GM23338 (cell line): ENCODE results near the gene GPR176. TPM values are rescaled to one million over a fixed set of nuclear protein-coding genes. Genes with fewer than 3 reads are reported as not detected.

ENCODE experiments used
- ATAC-seq: fragments of 200-7000 bp; cut with Tn5 transposase; 3 replicates; pipeline ENCODE4 v1.9.1; 2020
- DNase-seq: peaks from one replicate; pipeline ENCODE4 v3.0.0-alpha.2; 2015; ENCODE audit warnings: low spot score
- H2AFZ ChIP-seq: fragments of 200-600 bp; sonication (generic); 2 replicates; pipeline ENCODE4 v1.8.0; 2016; ENCODE audit warnings: antibody characterized with exemption, mild to moderate bottlenecking, moderate library complexity
- H3F3A ChIP-seq: fragments of 200-600 bp; sonication (generic); replicated peaks from 2 replicates; pipeline ENCODE4 v1.8.0; 2017; ENCODE audit warnings: antibody characterized with exemption, mixed run types, low read depth
- H3K27ac ChIP-seq: fragments of 200-600 bp; sonication (generic); 2 replicates; pipeline ENCODE4 v1.6.1; 2016; ENCODE audit warnings: low read depth
- H3K27me3 ChIP-seq: fragments of 200-600 bp; sonication (generic); 2 replicates; pipeline ENCODE4 v1.8.0; 2016; ENCODE audit warnings: mild to moderate bottlenecking, mixed run types, moderate library complexity; ENCODE audit not compliant: insufficient read depth
- H3K36me3 ChIP-seq: fragments of 200-600 bp; sonication (generic); 2 replicates; pipeline ENCODE4 v1.8.0; 2016; ENCODE audit warnings: mild to moderate bottlenecking; ENCODE audit not compliant: insufficient read depth
- H3K4me1 ChIP-seq: fragments of 200-600 bp; sonication (generic); 2 replicates; pipeline ENCODE4 v1.8.0; 2016; ENCODE audit warnings: mild to moderate bottlenecking, moderate library complexity; ENCODE audit not compliant: insufficient read depth
- H3K4me2 ChIP-seq: fragments of 200-600 bp; sonication (generic); 2 replicates; pipeline ENCODE4 v1.7.1; 2017; ENCODE audit warnings: mixed run types
- H3K4me3 ChIP-seq: fragments of 200-600 bp; sonication (generic); 2 replicates; pipeline ENCODE4 v1.6.1; 2016; ENCODE audit warnings: mixed run types
- H3K79me2 ChIP-seq: fragments of 200-600 bp; sonication (generic); replicated peaks from 2 replicates; pipeline ENCODE4 v1.8.0; 2017; ENCODE audit warnings: mild to moderate bottlenecking; ENCODE audit not compliant: insufficient read depth
- H3K9me2 ChIP-seq: fragments of 200-600 bp; sonication (generic); 2 replicates; pipeline ENCODE4 v1.8.0; 2017; ENCODE audit not compliant: insufficient read depth
- H4K20me1 ChIP-seq: fragments of 200-600 bp; sonication (generic); replicated peaks from 2 replicates; pipeline ENCODE4 v1.8.0; 2017; ENCODE audit warnings: mild to moderate bottlenecking; ENCODE audit not compliant: insufficient read depth
- H3K27ac Mint-ChIP-seq: 2 replicates; pipeline ENCODE4 v1.8.0; 2020; ENCODE audit warnings: inconsistent platforms, mild to moderate bottlenecking, moderate library complexity, mixed read lengths
- H3K27me3 Mint-ChIP-seq: 3 replicates; pipeline ENCODE4 v1.8.0; 2022; ENCODE audit warnings: low read depth, mild to moderate bottlenecking, moderate library complexity, mixed read lengths, inconsistent platforms; ENCODE audit not compliant: insufficient read depth, poor library complexity
- H3K36me3 Mint-ChIP-seq: 3 replicates; pipeline ENCODE4 v1.8.0; 2021; ENCODE audit warnings: low read depth, mild to moderate bottlenecking, inconsistent platforms, moderate library complexity, mixed read lengths
- H3K4me1 Mint-ChIP-seq: 3 replicates; pipeline ENCODE4 v1.8.0; 2020; ENCODE audit warnings: mild to moderate bottlenecking, inconsistent platforms, mixed read lengths
- H3K4me3 Mint-ChIP-seq: 3 replicates; pipeline ENCODE4 v1.8.0; 2021; ENCODE audit warnings: moderate library complexity, mild to moderate bottlenecking, inconsistent platforms, mixed read lengths
- H3K9me3 Mint-ChIP-seq: 3 replicates; pipeline ENCODE4 v1.8.0; 2020; ENCODE audit warnings: moderate library complexity, mild to moderate bottlenecking, inconsistent platforms, mixed read lengths
- CREB1 ChIP-seq: fragments of 250-450 bp; sonication (Bioruptor Pico); IDR thresholded peaks from 2 replicates; pipeline ENCODE4 v1.5.0; 2020; ENCODE audit warnings: low read depth, mild to moderate bottlenecking, moderate library complexity
- EZH2 ChIP-seq: fragments of 200-600 bp; sonication (generic); IDR thresholded peaks from one replicate; pipeline ENCODE4 v1.8.0; 2017; ENCODE audit warnings: antibody characterized with exemption, mild to moderate bottlenecking, low read depth; ENCODE audit not compliant: unreplicated experiment
- EZH2phosphoT487 ChIP-seq: fragments of 200-600 bp; sonication (generic); IDR thresholded peaks from one replicate; pipeline ENCODE4 v1.8.1; 2018; ENCODE audit warnings: antibody characterized with exemption; ENCODE audit not compliant: unreplicated experiment
- NANOG ChIP-seq: IDR thresholded peaks from 2 replicates; pipeline ENCODE4 v1.6.1; 2016; ENCODE audit warnings: antibody characterized with exemption, borderline replicate concordance
- POLR2AphosphoS5 ChIP-seq: IDR thresholded peaks from 2 replicates; pipeline ENCODE4 v1.6.1; 2016; ENCODE audit warnings: antibody characterized with exemption, low read depth
- STAT1 ChIP-seq: IDR thresholded peaks from one replicate; pipeline ENCODE4 v1.6.1; 2016; ENCODE audit warnings: antibody characterized with exemption; ENCODE audit not compliant: unreplicated experiment
- ZNF114 ChIP-seq: fragments of 250-450 bp; sonication (Bioruptor Pico); IDR thresholded peaks from 2 replicates; pipeline ENCODE4 v1.5.0; 2020; ENCODE audit warnings: mild to moderate bottlenecking, moderate library complexity
- ZNF331 ChIP-seq: fragments of 250-450 bp; sonication (Bioruptor Pico); IDR thresholded peaks from 2 replicates; pipeline ENCODE4 v1.5.0; 2020; ENCODE audit warnings: low read depth, mild to moderate bottlenecking, moderate library complexity
- polyA plus RNA-seq: library from polyadenylated mRNA; unstranded; fragments of >200 nt; fragmentation: Nextera tagmentation; extraction: Ambion mirVana; gene quantifications from 2 replicates; pipeline ENCODE4 v1.2.1, GENCODE V29; 2016
- total RNA-seq: library from RNA; depleted of rRNA; stranded (reverse); fragments of >200 nt; shearing (Covaris generic); gene quantifications from 2 replicates; pipeline ENCODE4 v1.2.3, GENCODE V29; 2014
- TF ChIP-seq, protein P1 (sequence below), 2 experiments: fragments of 200-600 bp in 1 of 2; sonication (generic) in 1 of 2; conservative IDR thresholded peaks; 2 replicates each; pipeline versions ENCODE4 v1.5.1 to v1.6.1; 2016 to 2017; ENCODE audit warnings: antibody characterized with exemption in 2 of 2, low read depth in 2 of 2, mild to moderate bottlenecking in 2 of 2, moderate library complexity in 1 of 2
- TF ChIP-seq, protein P2 (sequence below): IDR thresholded peaks from 2 replicates; pipeline ENCODE4 v1.6.1; 2016; ENCODE audit warnings: antibody characterized with exemption
- TF ChIP-seq, protein P3 (sequence below): IDR thresholded peaks from one replicate; pipeline ENCODE4 v1.6.1; 2018; ENCODE audit warnings: antibody characterized with exemption; ENCODE audit not compliant: unreplicated experiment

Gene GPR176
- total and polyA plus RNA-seq, 2 experiments from 2014 or later, result 60.0 to 248 TPM

DNA sequence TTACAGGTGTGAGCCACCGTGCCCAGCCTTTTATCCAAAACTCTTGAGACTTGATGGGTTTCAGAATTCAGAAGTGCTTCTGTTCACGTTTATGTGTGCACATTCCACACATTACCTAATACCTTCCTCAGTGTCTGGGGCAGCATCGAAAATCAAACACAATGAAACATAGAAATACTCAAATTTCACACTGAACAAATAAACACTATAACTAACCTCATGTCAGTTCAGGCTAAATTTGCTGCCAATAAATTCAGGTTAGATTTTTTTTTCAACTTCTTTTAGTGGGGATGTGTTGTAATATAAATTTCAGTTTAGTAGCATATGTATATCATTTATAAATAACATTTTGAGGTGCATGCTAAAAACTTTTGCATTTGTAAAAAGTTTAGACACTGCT is 16.6 kb upstream of the GPR176 start:
- Mint-ChIP-seq H3K27ac (no peak overlapping the region), H3K4me3 (peak overlapping the region; percentile 21; the same call in 2 of the 3 replicates), H3K4me1 (peaks cover 57% of the 10 kb centered on the region), H3K9me3 (0 out of 3 replicates have a peak, but pooled peaks cover under 1% of the 10 kb centered on the region), H3K27me3 (no peaks in the 10 kb centered on the region), H3K36me3 (peaks cover 49% of the 10 kb centered on the region)
- Histone ChIP-seq H3K79me2 (peaks cover 72% of the 10 kb centered on the region), H3K9me2 (no peaks in the 10 kb centered on the region), H3K4me2 (peak overlapping the region; percentile 97), H2AFZ (no peak overlapping the region), H3F3A (no peaks in the 10 kb centered on the region), H3K4me1 (peaks cover 38% of the 10 kb centered on the region), H3K36me3 (peaks cover 10% of the 10 kb centered on the region; the same call in 1 of the 2 replicates), H3K4me3 (no peak overlapping the region), H4K20me1 (0 out of 2 replicates have a peak, but pooled peaks cover 3% of the 10 kb centered on the region), H3K27ac (no peak overlapping the region), H3K27me3 (no peaks in the 10 kb centered on the region)
- no peak for DNase-seq
- no peak for ATAC-seq
- TF ChIP-seq, protein P1, sequence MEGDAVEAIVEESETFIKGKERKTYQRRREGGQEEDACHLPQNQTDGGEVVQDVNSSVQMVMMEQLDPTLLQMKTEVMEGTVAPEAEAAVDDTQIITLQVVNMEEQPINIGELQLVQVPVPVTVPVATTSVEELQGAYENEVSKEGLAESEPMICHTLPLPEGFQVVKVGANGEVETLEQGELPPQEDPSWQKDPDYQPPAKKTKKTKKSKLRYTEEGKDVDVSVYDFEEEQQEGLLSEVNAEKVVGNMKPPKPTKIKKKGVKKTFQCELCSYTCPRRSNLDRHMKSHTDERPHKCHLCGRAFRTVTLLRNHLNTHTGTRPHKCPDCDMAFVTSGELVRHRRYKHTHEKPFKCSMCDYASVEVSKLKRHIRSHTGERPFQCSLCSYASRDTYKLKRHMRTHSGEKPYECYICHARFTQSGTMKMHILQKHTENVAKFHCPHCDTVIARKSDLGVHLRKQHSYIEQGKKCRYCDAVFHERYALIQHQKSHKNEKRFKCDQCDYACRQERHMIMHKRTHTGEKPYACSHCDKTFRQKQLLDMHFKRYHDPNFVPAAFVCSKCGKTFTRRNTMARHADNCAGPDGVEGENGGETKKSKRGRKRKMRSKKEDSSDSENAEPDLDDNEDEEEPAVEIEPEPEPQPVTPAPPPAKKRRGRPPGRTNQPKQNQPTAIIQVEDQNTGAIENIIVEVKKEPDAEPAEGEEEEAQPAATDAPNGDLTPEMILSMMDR (conservative IDR thresholded peaks at IDR 0.05; ENCODE audit: low read depth in 2 of 2), result no peak
- no peak for TF ChIP-seq EZH2
- no peak for TF ChIP-seq NANOG
- no peak for TF ChIP-seq STAT1
- TF ChIP-seq CREB1 (CRISPR knock-in tag), result no peak
- no peak for TF ChIP-seq EZH2phosphoT487
- no peak for TF ChIP-seq ZNF114
- TF ChIP-seq, protein P2, sequence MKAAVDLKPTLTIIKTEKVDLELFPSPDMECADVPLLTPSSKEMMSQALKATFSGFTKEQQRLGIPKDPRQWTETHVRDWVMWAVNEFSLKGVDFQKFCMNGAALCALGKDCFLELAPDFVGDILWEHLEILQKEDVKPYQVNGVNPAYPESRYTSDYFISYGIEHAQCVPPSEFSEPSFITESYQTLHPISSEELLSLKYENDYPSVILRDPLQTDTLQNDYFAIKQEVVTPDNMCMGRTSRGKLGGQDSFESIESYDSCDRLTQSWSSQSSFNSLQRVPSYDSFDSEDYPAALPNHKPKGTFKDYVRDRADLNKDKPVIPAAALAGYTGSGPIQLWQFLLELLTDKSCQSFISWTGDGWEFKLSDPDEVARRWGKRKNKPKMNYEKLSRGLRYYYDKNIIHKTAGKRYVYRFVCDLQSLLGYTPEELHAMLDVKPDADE, result no peak
- no peak for TF ChIP-seq ZNF331 (CRISPR knock-in tag)
- no peak for TF ChIP-seq POLR2AphosphoS5

- H3K27ac Mint-ChIP-seq, result no peak overlapping the region; the same call in 1 of the 2 replicates
- Histone ChIP-seq H3K79me2 (peaks cover 67% of the 10 kb centered on the region), H3K4me1 (peaks cover 38% of the 10 kb centered on the region), H3K4me2 (peak overlapping the region; percentile 97), H3K27me3 (no peaks in the 10 kb centered on the region), H2AFZ (no peak overlapping the region), H3F3A (no peaks in the 10 kb centered on the region), H3K4me3 (peak overlapping the region; percentile 89), H3K9me2 (no peaks in the 10 kb centered on the region), H3K36me3 (peaks cover 6% of the 10 kb centered on the region; the same call in 1 of the 2 replicates), H3K27ac (no peak overlapping the region), H4K20me1 (0 out of 2 replicates have a peak, but pooled peaks cover 3% of the 10 kb centered on the region)
- peaks cover 2% of the 10 kb centered on the region; the same call in 1 of the 3 replicates for H3K9me3 Mint-ChIP-seq
- H3K4me3 Mint-ChIP-seq, result peak overlapping the region; percentile 91; the same call in 2 of the 3 replicates
- no peak for DNase-seq
- no peaks in the 10 kb centered on the region for H3K27me3 Mint-ChIP-seq
- H3K36me3 Mint-ChIP-seq, result peaks cover 46% of the 10 kb centered on the region
- H3K4me1 Mint-ChIP-seq, result peaks cover 54% of the 10 kb centered on the region
- ATAC-seq, result no peak
- no peak for TF ChIP-seq NANOG
- TF ChIP-seq POLR2AphosphoS5, result no peak
- no peak for TF ChIP-seq EZH2phosphoT487
- TF ChIP-seq, protein P3, sequence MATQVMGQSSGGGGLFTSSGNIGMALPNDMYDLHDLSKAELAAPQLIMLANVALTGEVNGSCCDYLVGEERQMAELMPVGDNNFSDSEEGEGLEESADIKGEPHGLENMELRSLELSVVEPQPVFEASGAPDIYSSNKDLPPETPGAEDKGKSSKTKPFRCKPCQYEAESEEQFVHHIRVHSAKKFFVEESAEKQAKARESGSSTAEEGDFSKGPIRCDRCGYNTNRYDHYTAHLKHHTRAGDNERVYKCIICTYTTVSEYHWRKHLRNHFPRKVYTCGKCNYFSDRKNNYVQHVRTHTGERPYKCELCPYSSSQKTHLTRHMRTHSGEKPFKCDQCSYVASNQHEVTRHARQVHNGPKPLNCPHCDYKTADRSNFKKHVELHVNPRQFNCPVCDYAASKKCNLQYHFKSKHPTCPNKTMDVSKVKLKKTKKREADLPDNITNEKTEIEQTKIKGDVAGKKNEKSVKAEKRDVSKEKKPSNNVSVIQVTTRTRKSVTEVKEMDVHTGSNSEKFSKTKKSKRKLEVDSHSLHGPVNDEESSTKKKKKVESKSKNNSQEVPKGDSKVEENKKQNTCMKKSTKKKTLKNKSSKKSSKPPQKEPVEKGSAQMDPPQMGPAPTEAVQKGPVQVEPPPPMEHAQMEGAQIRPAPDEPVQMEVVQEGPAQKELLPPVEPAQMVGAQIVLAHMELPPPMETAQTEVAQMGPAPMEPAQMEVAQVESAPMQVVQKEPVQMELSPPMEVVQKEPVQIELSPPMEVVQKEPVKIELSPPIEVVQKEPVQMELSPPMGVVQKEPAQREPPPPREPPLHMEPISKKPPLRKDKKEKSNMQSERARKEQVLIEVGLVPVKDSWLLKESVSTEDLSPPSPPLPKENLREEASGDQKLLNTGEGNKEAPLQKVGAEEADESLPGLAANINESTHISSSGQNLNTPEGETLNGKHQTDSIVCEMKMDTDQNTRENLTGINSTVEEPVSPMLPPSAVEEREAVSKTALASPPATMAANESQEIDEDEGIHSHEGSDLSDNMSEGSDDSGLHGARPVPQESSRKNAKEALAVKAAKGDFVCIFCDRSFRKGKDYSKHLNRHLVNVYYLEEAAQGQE, result no peak
- TF ChIP-seq, protein P1 (conservative IDR thresholded peaks at IDR 0.05; ENCODE audit: low read depth in 2 of 2), result no peak
Measured at GRCh38 chr15:39936187-39936586, 16.1 kb upstream of the GPR176 start.
